GM06990 (cell line): Measurements from ENCODE around the gene NKRF.

ENCODE experiments used
- DNase-seq: peaks from one replicate; pipeline ENCODE4 v3.0.0-alpha.2; 2011; ENCODE audit not compliant: insufficient read length; ENCODE audit errors: extremely low read depth
- H3K27me3 ChIP-seq: replicated peaks from 2 replicates; pipeline ENCODE4 v1.6.0; 2011; ENCODE audit warnings: low read length; ENCODE audit not compliant: control insufficient read depth, insufficient read depth
- H3K36me3 ChIP-seq: 2 replicates; pipeline ENCODE4 v1.5.1; 2011; ENCODE audit warnings: low read length; ENCODE audit not compliant: control insufficient read depth, insufficient read depth
- H3K4me3 ChIP-seq: replicated peaks from 2 replicates; pipeline ENCODE4 v1.5.1; 2011; ENCODE audit warnings: low read depth, mild to moderate bottlenecking, control low read depth, low read length
- TF ChIP-seq, protein P1 (sequence below): IDR thresholded peaks from 2 replicates; pipeline ENCODE4 v1.5.1; 2011; ENCODE audit warnings: low read length, control low read depth, mild to moderate bottlenecking, inconsistent platforms; ENCODE audit not compliant: insufficient read depth, poor library complexity, severe bottlenecking

Gene NKRF

DNA sequence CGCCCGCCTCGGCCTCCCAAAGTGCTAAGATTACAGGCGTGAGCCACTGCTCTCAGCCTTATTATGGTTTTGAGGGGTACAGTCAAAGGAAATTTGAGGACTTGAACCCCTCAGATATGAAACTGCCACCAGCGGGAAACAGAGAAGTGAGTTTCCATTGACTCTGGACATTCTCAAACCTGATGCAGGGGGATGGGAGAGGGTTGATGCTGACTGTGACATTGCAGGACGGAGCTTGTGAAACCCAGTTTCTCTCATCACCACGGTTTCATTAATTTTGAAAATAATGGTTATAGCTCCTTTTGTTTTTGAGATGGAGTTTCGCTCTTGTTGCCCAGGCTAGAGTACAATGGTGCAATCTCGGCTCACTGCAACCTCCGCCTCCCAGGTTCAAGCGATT lies 18.2 kb upstream of the NKRF start:
- Histone ChIP-seq H3K27me3 (no peaks in the 10 kb centered on the region), H3K36me3 (no peaks in the 10 kb centered on the region; the same call in none of the 2 replicates), H3K4me3 (no peak overlapping the region)
- no peak for DNase-seq
- TF ChIP-seq, protein P1, sequence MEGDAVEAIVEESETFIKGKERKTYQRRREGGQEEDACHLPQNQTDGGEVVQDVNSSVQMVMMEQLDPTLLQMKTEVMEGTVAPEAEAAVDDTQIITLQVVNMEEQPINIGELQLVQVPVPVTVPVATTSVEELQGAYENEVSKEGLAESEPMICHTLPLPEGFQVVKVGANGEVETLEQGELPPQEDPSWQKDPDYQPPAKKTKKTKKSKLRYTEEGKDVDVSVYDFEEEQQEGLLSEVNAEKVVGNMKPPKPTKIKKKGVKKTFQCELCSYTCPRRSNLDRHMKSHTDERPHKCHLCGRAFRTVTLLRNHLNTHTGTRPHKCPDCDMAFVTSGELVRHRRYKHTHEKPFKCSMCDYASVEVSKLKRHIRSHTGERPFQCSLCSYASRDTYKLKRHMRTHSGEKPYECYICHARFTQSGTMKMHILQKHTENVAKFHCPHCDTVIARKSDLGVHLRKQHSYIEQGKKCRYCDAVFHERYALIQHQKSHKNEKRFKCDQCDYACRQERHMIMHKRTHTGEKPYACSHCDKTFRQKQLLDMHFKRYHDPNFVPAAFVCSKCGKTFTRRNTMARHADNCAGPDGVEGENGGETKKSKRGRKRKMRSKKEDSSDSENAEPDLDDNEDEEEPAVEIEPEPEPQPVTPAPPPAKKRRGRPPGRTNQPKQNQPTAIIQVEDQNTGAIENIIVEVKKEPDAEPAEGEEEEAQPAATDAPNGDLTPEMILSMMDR: no peak

DNA sequence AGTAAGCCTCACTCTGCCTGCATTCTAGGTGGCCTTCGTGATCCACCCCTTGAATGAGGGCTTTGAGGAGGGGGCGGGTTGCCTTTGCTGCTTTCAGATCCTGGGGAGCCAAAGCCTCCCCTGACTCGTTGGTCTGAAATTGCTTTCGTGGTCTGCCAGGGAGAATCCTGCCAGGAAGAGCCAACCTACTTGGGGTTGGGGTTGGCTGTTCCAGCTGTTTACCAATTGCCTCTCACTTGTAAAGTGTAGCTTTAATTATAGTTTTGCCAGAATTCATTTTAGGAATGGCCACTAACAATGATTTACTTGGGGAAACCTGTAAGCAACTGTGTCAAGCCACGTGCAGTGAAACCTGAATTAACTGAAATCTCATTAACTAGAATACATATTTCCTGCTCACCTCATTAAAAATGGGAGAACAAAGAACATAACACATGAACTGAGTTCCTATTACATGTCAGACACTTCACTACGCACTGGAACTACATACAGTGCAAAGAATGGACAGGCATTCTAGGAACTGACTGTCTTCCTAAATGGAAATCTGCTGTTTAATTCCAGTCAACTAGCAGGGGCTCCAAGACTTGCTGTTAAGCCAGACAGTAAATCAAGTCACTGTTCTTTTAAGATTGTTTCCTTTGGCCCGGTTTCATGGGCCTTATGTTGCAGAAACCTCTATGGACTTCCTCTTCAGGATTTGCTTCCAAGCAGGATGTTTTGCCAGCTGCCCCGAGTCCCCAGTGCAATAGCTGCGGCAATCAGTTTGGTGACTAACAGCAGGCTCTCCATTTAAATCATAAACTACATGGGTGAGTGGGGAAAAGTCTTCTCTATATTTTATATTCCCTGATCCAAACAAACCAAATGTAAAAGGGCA lies 16.4 kb upstream of the NKRF start:
- TF ChIP-seq, protein P1: no peak
- H3K36me3 ChIP-seq: no peaks in the 10 kb centered on the region; the same call in 1 of the 2 replicates
- H3K27me3 ChIP-seq: no peaks in the 10 kb centered on the region
- no peak overlapping the region for H3K4me3 ChIP-seq
- DNase-seq: no peak

DNA sequence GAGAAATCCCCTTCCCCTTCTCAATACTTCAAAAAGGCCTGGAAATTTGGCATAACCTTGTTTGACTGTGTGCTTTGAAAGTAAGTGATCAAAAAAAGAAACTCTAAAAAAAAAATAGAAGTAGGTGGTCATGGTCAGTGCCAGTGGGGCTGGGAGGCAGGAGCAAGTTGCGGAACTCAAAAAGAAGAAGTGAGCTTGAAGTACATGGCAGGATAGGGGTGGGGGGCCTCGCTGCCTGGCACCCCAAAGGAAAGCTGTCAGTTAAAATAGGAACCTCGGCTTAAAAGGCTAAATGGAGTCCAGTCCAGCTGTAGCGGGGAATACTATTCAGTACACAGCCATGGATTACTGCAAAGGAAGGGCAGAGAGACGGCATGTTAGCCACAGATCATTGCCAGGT lies 12.2 kb upstream of the NKRF start:
- Histone ChIP-seq H3K36me3 (no peaks in the 10 kb centered on the region; the same call in 1 of the 2 replicates), H3K27me3 (no peaks in the 10 kb centered on the region), H3K4me3 (no peak overlapping the region)
- DNase-seq: no peak
- TF ChIP-seq, protein P1: no peak

DNA sequence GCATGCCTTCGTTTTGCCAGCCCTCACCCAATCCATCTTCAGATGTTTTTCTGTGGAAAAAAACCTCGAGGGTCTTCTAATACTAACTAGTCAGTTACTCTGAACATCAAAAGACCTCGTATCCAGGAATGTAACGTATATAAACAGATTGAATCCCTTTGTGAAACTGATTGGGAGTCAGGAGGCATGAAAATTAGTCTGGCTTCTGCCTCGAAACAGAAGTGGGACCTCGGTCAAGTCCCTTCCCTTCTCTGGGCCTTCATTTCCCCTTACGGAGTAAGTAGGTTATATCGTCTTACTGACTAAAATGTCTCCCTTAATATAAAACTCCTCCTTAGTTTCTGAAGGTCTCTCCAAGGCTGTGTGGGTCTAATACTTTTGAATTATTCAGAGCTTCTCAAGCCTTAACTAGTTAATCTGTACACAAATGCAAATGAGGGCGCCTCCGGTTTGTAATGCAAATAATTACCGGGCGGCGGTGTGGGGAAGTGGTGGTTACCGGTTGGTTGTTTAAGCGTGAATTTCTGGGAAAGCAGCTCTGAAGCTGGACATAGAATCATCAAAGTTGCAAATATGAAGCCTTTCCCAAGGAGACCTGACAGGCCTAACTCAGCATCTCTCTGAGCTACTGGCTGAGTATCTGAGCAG lies 11.4 kb upstream of the NKRF start:
- TF ChIP-seq, protein P1: no peak
- H3K4me3 ChIP-seq: no peak overlapping the region
- H3K27me3 ChIP-seq: no peaks in the 10 kb centered on the region
- H3K36me3 ChIP-seq: no peaks in the 10 kb centered on the region; the same call in 1 of the 2 replicates
- no peak for DNase-seq

DNA sequence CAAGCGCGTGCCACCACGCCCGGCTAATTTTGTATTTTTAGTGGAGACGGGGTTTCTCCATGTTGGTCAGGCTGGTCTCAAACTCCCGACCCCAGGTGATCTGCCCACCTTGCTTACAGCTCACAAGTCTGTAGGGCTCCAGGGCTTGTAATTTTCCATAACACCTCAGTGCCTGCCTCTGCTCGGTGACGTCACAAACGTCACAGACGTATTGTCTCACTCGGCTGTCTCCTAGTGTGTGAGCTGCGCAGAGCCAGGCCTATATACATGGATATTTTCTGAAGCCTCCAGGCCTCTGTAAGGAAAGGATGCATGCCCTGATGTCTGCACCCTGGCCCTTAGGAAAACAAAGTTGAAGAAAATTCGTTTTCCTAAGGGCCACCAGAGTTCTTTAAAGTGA lies 8.6 kb upstream of the NKRF start:
- no peaks in the 10 kb centered on the region for H3K27me3 ChIP-seq
- DNase-seq: no peak
- TF ChIP-seq, protein P1: no peak
- no peaks in the 10 kb centered on the region for H3K36me3 ChIP-seq
- H3K4me3 ChIP-seq: no peak overlapping the region
